ENCODE measurements around the gene SSTR5.

DNA sequence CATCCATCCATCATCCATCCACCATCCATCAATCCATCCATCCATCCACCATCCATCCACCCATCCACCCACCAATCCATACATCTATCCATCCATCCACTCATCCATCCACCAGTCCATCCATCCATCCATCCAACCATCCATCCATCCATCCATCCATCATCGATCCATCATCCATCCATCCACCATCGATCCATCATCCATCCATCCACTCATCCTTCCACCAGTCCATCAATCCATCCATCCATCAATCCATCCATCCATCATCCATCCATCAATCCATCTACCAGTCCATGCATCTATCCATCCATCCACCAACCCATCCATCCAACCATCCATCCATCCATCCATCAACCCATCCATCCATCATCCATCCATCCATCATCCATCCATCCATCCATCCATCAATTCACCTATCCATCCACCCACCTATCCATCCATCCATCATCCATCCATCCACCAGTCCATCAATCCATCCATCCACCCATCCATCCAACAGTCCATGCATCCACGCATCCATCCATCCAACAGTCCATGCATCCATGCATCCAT is 39.3 kb upstream of the SSTR5 start:
- TF ChIP-seq POLR2A (IDR thresholded peaks at IDR 0.05; ENCODE audit: low read length) (no peak), GATA1 (IDR thresholded peaks at IDR 0.05; ENCODE audit: low read depth, low read length) (no peak)

All from erythroblast (primary cell).